Endothelial cell of umbilical vein (primary cell): ENCODE results near the gene CACTIN.
"Not testable (repeated sequence)": the region's sequence is repeated elsewhere in the genome, so short reads cannot be mapped to it uniquely, and the experiment has no call there.

Experiments used
- EZH2 ChIP-seq: IDR thresholded peaks from 2 replicates; pipeline ENCODE4 v1.6.1; 2012; ENCODE audit warnings: borderline replicate concordance, low read depth, mild to moderate bottlenecking, moderate library complexity, low read length, inconsistent platforms; ENCODE audit not compliant: severe bottlenecking
- JUN ChIP-seq: IDR thresholded peaks from 2 replicates; pipeline ENCODE4 v1.6.1; 2011; ENCODE audit warnings: borderline replicate concordance, low read depth; ENCODE audit not compliant: insufficient read length, insufficient read depth
- POLR2A ChIP-seq: IDR thresholded peaks from 2 replicates; pipeline ENCODE4 v1.6.1; 2012; ENCODE audit warnings: low read depth, mild to moderate bottlenecking, control low read depth, low read length
- TF ChIP-seq, protein P1 (sequence below), 2 donors: IDR thresholded peaks; 1 replicate in 1 of 2; 2 replicates in 1 of 2; pipeline ENCODE4 v1.5.1; 2011; ENCODE audit warnings: low read length in 2 of 2, mild to moderate bottlenecking in 2 of 2, moderate library complexity in 2 of 2, control low read depth in 1 of 2, inconsistent platforms in 1 of 2, low read depth in 1 of 2; ENCODE audit not compliant: insufficient read depth in 1 of 2; ENCODE audit errors: extremely low read depth in 1 of 2
- TF ChIP-seq, protein P2 (sequence below): IDR thresholded peaks from 2 replicates; pipeline ENCODE4 v1.6.1; 2011; ENCODE audit not compliant: insufficient read depth, insufficient read length

DNA sequence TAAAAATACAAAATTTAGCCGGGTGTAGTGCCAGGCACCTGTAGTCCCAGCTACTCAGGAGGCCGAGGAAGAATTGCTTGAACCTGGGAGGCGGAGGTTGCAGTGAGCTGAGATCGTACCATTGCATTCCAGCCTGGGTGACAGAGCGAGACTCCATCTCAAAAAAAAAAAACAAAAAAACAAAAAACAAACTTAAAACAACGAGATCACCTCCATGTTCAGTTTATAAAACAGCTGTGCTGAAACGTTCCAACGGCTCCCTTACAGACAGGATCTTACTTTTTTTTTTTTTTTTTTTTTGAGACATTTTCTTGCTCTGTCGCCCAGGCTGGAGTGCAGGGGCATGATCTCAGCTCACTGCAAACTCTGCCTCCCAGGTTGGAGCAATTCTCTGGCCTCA is 2.2 kb upstream of the CACTIN start:
- TF ChIP-seq, protein P1, sequence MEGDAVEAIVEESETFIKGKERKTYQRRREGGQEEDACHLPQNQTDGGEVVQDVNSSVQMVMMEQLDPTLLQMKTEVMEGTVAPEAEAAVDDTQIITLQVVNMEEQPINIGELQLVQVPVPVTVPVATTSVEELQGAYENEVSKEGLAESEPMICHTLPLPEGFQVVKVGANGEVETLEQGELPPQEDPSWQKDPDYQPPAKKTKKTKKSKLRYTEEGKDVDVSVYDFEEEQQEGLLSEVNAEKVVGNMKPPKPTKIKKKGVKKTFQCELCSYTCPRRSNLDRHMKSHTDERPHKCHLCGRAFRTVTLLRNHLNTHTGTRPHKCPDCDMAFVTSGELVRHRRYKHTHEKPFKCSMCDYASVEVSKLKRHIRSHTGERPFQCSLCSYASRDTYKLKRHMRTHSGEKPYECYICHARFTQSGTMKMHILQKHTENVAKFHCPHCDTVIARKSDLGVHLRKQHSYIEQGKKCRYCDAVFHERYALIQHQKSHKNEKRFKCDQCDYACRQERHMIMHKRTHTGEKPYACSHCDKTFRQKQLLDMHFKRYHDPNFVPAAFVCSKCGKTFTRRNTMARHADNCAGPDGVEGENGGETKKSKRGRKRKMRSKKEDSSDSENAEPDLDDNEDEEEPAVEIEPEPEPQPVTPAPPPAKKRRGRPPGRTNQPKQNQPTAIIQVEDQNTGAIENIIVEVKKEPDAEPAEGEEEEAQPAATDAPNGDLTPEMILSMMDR (IDR thresholded peaks at IDR 0.05; ENCODE audit: extremely low read depth in 1 of 2, insufficient read depth in 1 of 2, low read depth in 1 of 2, low read length in 2 of 2) = not testable (repeated sequence)
- not testable (repeated sequence) for TF ChIP-seq POLR2A, JUN, EZH2
- TF ChIP-seq, protein P2, sequence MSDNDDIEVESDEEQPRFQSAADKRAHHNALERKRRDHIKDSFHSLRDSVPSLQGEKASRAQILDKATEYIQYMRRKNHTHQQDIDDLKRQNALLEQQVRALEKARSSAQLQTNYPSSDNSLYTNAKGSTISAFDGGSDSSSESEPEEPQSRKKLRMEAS = not testable (repeated sequence)
